ENCODE data around the gene PRKAR2B. TPM values are rescaled to one million over a fixed set of nuclear protein-coding genes. Genes with fewer than 3 reads are reported as not detected.

The PRKAR2B gene
- total RNA-seq, 1 donor from 2014 or later = 7.8 TPM

DNA sequence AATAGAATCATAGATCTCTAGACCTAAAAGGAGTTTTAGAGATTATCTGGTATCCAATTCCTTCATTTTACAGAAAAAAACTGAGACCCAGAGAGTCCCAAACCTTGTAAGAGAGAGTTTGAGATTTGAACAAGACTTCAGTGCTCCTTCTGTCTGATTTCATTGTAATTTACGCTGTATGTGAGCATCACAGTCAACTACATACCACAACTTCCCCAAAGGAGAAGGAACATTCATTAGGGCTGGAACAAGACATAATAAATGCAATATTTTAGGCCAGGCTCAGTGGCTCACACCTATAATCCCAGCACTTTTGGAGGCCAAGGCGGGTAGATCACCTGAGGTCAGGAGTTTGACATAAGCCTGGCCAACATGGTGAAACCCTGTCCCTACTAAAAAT lies 17.3 kb upstream of the PRKAR2B start:
- no peak for DNase-seq (ENCODE audit: low spot score in 2 of 2, unreplicated experiment in 2 of 2)
- peaks cover 13% of the 10 kb centered on the region for H3K9me3 Mint-ChIP-seq
- TF ChIP-seq, protein P1, sequence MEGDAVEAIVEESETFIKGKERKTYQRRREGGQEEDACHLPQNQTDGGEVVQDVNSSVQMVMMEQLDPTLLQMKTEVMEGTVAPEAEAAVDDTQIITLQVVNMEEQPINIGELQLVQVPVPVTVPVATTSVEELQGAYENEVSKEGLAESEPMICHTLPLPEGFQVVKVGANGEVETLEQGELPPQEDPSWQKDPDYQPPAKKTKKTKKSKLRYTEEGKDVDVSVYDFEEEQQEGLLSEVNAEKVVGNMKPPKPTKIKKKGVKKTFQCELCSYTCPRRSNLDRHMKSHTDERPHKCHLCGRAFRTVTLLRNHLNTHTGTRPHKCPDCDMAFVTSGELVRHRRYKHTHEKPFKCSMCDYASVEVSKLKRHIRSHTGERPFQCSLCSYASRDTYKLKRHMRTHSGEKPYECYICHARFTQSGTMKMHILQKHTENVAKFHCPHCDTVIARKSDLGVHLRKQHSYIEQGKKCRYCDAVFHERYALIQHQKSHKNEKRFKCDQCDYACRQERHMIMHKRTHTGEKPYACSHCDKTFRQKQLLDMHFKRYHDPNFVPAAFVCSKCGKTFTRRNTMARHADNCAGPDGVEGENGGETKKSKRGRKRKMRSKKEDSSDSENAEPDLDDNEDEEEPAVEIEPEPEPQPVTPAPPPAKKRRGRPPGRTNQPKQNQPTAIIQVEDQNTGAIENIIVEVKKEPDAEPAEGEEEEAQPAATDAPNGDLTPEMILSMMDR (IDR thresholded peaks at IDR 0.05; ENCODE audit: unreplicated experiment) = no peak
- peaks cover 31% of the 10 kb centered on the region for H3K4me1 Mint-ChIP-seq
- H3K4me3 Mint-ChIP-seq = no peak overlapping the region
- no peak overlapping the region for H3K27ac Mint-ChIP-seq
- no peaks in the 10 kb centered on the region for H3K27me3 Mint-ChIP-seq (ENCODE audit: low read depth)
- H3K36me3 Mint-ChIP-seq = no peaks in the 10 kb centered on the region

DNA sequence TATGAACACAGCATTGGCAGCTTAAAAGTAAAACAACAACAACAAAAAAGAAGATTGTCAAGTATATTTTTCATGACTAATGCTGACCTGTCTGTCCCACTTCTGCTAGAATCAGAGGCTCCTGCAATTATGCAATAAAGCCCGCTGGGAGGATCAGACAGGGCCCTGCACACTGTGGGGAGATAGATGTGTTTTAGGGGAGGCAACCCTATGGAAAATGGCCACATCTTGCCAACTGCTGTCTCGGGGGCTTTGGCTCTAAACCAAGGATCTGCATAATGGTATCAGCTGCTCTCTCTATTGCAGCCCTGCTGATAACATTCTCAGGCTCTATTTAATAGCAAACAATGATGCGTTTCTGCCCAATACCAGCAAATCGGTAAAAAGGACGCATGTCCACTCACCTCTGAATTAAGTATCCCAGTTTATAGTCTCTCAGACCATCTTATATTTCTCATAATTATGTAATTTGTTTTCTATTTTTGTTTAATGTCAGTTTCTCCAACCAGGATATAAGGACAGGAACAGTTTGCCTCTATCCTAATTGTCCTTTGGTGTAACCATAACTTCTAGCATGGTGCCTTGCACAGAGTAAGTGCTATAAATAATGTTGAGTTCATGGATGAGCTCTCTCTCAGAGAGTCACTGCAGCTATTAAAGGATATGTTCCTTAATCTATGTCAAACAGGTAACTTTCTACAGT lies 15.3 kb upstream of the PRKAR2B start:
- H3K9me3 Mint-ChIP-seq = peaks cover 4% of the 10 kb centered on the region
- DNase-seq (ENCODE audit: low spot score in 2 of 2, unreplicated experiment in 2 of 2) = no peak
- H3K4me1 Mint-ChIP-seq = peaks cover 31% of the 10 kb centered on the region
- TF ChIP-seq, protein P1 (IDR thresholded peaks at IDR 0.05; ENCODE audit: unreplicated experiment) = no peak
- H3K36me3 Mint-ChIP-seq = no peaks in the 10 kb centered on the region
- H3K27me3 Mint-ChIP-seq (ENCODE audit: low read depth) = no peaks in the 10 kb centered on the region
- H3K27ac Mint-ChIP-seq = no peak overlapping the region
- H3K4me3 Mint-ChIP-seq = no peak overlapping the region

DNA sequence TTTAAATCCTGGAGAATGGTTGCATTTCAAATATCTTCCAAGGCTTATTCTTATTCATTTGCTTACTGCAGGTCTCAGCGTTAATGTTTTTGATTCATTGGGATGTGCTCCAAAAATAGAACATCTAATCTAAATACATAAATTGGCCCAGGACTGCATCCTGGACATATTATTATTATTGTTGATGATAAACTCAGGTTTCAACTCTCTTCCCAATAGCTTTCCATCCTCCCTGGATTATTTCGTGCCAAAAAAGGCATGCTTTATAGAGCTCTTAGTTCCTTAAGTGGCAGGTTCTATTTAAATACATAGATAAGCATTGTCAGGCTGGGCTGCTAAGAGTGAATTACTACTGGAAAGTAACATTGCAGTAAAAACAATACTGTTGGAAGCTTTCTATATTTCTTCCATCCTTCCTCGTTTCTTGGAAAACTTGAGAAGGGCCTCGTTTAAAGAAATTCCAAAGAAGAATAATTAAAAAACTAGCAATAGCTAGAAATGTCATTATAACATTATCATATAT lies 14.7 kb upstream of the PRKAR2B start:
- no peak for DNase-seq (ENCODE audit: low spot score in 2 of 2, unreplicated experiment in 2 of 2)
- Mint-ChIP-seq H3K4me3 (no peak overlapping the region), H3K27me3 (ENCODE audit: low read depth) (no peaks in the 10 kb centered on the region), H3K27ac (no peak overlapping the region), H3K36me3 (no peaks in the 10 kb centered on the region), H3K9me3 (peaks cover 2% of the 10 kb centered on the region), H3K4me1 (peaks cover 29% of the 10 kb centered on the region)
- TF ChIP-seq, protein P1 (IDR thresholded peaks at IDR 0.05; ENCODE audit: unreplicated experiment) = no peak

DNA sequence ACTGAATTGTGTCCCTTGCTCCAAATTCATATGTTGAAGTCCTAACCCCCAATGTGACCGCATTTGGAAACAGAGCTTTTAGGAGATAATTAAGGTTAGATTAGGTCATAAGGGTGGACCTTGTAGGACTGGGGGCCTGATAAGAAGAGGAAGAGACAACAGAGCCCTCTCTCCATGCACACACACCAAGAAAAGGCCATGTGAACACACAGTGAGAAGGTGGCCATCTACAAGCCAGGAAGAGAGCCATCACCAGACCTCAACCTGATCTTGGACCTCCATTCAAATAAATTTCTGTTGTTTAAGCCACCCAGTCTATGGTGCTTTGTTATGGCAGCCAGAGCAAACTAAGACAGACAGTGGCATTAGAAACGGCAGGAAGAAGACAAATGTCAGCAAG lies 12.5 kb upstream of the PRKAR2B start:
- TF ChIP-seq, protein P1 (IDR thresholded peaks at IDR 0.05; ENCODE audit: unreplicated experiment) = no peak
- Mint-ChIP-seq H3K36me3 (no peaks in the 10 kb centered on the region), H3K4me3 (no peak overlapping the region), H3K4me1 (peaks cover 15% of the 10 kb centered on the region), H3K27me3 (ENCODE audit: low read depth) (no peaks in the 10 kb centered on the region), H3K27ac (no peak overlapping the region), H3K9me3 (peaks cover 8% of the 10 kb centered on the region)
- no peak for DNase-seq (ENCODE audit: low spot score in 2 of 2, unreplicated experiment in 2 of 2)

DNA sequence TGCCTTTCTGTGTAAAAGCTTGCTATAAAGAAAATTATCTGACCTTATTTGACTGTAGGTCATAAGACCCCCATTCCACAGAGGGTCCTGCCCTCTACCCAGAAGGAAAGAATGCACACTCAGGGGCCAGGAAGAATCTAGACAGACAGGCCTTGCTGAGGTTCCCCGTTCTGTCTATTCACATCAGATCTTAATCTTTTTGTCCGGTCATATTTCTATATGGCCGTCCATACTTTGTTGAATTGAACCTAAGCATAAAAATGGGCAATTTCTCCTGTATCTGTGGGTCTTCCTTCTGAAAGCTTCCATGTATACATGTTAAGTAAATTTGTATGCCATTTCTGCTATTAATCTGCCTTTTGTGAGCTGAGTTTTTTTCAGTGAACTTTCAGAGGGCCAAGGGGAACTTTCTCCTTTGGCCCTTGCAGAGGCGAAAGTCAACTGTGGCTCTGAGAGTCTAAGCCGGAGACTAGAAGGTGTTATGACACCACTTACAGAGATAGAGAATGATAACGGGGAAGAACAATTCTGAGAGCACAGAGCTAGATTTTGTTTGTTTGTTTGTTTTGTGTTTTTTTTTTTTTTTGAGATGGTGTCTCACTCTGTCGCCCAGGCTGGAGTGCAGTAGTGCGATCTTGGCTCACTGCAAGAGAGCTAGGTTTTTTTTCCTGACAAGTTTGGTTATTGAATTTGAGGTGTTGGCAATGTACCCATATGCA lies 11.6 kb upstream of the PRKAR2B start:
- TF ChIP-seq, protein P1 (IDR thresholded peaks at IDR 0.05; ENCODE audit: unreplicated experiment) = no peak
- Mint-ChIP-seq H3K27me3 (ENCODE audit: low read depth) (no peaks in the 10 kb centered on the region), H3K27ac (no peak overlapping the region), H3K9me3 (peaks cover 13% of the 10 kb centered on the region), H3K36me3 (no peaks in the 10 kb centered on the region), H3K4me3 (no peak overlapping the region), H3K4me1 (peaks cover 15% of the 10 kb centered on the region)
- DNase-seq (ENCODE audit: low spot score in 2 of 2, unreplicated experiment in 2 of 2) = no peak

Data from mesothelial cell of epicardium (in vitro differentiated cells).